ENCODE results near the gene SLC34A3.

The SLC34A3 gene

DNA sequence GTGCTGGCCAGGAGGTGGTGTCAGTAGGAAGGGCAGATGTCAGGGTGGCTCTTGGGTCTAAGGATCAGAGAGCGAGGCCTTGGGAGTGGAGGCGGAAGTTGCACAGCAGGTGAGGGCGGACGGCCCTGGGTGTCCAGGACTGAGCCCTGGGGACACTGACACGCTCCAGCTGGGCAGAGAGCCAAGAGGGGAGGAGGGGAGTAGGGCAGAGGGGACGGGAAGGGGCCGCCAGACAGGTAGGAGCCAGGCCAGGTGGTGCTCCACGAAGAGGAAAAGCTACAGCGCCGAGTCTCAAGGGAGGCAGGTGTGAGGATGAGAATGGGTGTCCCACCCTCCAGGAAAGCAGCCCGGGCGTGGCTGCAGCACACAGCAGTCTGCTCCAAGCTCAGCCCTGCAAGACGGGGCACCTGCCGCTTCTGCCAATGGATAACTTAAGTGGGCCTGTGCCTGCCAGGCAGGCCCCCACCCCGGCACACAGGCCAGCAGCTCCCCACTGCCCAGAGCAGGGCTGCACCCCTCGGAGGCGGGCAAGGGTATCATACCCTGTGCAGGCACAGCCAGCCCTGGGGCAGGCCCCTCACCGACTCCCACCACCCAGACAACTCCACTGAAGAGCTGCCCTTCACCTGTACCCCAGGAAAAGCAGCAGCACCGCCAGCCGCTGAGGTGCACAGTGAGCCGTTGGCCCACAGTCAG lies 35.0 kb upstream of the SLC34A3 start:
- no peak for DNase-seq (ENCODE audit: low spot score)

DNA sequence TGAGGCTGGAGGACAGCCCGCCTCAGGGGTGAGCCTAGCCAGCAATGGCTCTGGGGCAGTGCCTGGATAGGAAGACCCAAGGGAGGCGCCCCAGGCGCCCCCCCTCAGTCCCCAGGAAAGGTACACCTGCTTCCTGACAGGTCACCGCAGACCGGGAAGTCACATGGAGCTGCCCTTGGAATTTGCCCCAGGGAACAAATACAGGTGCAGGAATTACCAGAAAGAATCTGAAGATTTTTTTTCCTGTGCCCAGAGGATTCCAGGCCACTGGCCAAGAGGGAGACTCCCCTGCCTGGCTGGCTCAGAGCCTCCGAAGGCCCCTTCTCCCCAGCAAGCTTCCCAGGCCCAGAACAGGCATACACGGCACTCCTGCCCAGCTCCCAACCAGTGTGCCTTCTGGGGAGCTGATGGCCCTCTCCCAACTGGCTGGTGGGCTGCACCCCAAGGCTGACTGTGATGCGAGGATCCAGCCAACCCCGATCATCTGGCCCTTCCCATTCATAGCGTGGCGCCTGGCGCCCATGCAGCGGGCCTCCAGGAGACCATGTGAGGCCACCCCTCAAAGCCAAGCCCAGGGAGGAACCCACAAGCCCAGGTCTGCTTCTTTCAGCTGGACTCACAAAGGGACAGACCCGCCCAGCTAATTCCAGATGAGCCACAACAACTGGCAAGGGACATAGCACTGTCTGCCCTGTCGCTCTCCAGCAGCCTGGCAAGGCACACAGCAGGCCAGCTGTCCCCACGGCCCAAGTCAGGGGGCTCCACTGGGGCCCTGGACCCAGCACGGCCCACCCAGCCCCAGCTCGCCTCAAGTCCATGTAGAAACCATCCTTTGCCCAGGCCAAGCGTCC lies 32.4 kb upstream of the SLC34A3 start:
- no peak for DNase-seq (ENCODE audit: low spot score)

DNA sequence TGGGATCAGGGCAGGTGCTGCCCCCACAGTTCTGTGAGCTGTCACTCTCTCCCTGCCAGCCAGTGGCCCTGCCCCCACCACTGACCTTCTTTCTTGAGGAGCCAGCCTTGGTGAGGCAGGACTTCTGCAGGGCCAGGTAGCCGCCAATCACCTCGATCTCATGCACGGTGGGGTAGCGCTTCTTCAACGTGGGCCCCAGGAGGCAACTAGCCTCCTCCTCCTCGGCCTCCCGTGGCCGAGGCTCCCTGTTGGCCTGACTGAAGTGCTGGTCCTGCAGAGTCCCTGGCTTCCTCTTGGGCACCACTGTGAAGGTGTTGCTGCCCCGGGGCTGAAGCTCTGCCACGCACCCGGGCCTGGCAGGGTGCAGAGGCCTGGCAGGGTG lies 31.8 kb upstream of the SLC34A3 start:
- DNase-seq (ENCODE audit: low spot score), result no peak

DNA sequence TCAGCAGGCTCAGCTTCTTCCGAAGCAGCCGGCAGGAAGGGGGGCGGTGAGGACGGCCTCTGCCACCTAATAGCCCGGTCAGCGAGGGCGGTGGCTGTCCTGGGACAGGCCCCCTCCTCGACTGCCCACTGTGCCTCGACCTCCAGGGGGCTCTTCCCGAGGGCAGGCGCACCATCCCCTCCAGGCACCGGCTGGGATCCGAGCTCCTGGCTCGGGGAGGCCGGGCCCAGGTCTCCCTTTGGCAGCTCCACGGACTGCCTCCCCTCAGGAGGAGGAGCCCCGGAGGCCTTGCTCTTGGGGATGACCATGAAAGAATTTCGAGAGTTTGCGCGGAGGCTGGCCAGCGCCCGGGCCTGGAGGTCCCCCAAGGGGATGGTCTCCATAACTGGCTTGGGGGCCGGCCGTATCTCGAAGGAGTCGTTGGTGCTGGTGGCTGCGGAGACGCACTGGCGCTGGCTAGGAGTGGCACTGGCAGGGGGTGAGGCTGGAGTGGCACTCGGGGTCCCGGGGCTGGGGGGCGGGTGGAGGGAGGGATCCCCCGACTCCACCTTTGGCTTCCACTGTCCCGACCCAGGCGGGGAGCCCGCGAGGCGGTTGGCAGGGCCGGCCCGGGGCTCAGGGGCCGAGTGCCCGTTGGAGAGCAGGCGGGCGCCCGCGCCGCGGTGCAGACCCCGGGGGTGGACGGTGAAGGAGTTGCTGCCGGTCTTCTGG lies 31.1 kb upstream of the SLC34A3 start:
- no peak for DNase-seq (ENCODE audit: low spot score)

DNA sequence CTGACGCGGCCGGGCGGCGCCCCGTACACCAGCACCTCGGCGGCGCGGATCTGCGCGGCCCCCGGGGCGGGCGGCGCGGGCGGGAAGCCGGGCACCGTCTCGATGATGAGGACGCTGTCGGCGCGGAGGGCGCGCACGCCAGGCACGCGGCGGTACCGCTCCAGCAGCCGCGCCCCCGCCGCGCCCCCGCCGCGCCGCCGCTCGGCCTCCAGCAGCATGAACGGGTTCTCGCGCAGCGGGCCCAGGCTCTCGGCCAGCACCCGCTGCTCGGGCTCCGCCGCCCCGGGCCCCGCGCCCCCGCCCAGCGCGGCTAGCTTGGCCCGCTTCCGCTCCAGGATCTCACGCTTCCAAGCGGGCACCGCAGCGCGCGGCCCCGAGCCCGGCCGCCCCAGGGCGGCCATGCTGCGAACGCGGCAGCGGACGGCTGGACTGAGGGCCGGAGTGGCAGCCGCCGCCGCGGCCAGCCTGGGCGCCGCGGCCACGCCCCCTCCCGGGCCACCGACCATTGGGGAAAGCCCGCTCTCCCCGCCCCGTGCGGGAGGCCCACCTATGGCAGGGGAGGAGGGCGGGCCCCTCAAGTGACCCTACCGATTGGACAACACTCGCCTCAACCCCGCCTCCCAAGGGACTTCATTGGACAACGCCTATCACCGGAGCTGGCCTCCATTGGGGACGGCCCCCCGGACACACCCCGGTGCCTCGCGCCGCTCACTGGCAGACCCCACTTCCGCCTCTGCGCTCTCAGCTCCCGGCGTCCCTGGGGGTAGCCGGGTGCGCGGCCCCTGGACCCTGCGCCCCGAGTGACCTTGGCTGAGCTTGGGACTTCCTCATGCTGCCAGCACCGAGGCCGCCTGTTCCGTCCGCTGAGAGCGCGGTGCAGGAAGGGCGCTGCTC lies 30.1 kb upstream of the SLC34A3 start, which contains the start of gene TPRN:
TPRN (minus strand) TSS at position 431 of the 894 bp plus-strand sequence; CDS start at position 401, 30 bp downstream.
- DNase-seq (ENCODE audit: low spot score), result peak; percentile 99

DNA sequence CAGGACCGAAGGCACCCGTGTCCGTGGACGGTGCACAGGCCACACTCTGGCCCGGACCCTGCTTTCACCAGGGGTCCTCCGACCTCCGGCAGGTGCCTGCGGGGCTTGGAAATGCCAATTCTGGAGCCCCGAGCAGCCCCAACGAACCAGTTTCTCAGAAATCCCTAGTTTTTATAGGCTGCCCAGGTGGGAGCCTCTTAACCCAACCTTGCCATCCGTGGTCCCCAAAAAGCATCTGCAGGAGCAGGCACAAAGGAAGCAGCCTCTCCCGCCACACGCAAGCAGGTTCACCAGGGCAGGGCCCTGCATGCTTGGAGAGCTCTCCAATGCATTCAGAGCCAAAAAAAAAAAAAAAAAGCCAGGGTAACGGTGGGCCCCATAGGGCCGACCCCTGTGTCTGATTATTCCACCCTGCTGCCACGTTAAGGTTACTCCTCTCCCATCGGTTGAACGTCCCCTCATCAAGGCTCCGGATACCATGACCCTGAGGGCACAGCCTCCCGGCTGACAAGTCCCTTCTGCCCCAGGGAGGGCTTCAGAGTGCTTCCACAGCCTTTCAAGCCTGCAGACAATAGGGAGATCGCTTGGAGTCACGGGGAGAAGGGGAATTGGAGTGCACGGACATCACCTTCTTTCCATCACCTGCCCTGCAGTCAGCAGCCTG lies 29.4 kb upstream of the SLC34A3 start:
- no peak for DNase-seq (ENCODE audit: low spot score)

DNA sequence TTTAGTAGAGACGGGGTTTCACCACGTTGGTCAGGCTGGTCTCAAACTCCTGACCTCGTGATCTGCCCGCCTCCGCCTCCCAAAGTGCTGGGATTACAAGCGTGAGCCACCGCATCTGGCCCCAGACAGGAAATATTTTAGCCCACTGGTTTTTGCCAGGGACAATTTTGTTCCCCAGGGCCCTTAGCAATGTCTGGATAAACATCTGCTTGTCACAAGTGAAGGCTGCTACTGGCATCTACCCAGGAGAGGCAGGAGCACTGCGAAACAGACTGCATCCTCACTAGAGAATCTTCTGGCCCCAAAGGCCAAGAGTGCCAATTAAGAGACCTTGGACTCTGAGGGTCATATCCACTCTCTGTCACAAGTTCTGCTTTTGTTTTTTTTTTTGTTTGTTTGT lies 27.7 kb upstream of the SLC34A3 start:
- no peak for DNase-seq (ENCODE audit: low spot score)

DNA sequence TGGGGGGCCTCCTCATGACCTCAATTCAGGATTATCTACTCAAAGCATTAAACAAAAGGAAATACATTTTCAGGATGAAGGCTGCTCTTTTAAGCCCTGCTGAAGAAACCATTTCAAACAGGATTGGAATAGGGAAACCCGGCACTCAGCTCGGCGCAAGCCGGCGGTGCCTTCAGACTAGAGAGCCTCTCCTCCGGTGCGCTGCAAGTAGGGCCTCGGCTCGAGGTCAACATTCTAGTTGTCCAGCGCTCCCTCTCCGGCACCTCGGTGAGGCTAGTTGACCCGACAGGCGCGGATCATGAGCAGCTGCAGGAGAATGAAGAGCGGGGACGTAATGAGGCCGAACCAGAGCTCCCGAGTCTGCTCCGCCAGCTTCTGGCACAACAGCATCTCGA lies 26.0 kb upstream of the SLC34A3 start:
- DNase-seq (ENCODE audit: low spot score), result no peak

DNA sequence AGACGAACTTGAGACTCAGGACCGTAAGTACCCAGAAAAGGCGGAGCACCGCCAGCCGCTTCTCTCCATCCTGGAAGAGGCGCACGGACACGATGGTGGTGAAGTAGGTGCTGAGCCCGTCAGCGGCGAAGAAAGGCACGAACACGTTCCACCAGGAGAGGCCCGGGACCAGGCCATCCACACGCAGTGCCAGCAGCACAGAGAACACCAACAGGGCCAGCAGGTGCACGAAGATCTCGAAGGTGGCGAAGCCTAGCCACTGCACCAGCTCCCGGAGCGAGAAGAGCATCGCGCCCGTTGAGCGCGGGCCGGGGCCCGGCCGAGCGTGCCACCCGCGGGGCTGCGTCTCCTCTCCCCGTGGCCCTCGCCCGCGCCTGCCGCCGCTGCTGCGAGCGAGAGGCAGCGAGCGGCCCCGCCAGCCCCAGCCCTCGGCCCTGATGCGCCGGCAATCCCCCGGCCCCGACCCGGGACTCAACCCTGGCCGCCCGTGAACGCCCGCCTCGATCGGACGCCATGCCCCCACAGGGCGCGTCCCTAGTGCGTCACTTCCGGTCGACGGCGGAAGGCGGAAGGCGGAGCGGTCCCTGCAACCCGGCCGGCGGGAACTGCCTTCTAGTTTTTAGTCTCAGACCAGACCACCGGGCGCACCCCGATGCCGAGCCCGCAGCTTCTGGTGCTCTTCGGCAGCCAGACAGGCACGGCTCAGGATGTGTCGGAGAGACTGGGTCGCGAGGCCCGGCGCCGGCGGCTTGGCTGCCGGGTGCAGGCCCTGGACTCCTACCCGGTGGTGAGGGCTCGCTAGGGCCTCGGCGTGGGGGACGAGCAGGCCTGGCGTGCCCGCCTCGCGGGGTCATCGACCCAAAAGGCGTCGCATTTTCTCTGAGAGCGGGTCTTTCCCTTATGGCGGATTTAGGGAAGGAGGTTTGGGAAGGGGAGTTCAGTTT lies 25.3 kb upstream of the SLC34A3 start, which contains the start of the genes NDOR1 and TMEM203:
NDOR1 (plus strand) TSS at position 575 of the 944 bp plus-strand sequence; CDS start at position 653, 78 bp downstream.
TMEM203 (minus strand) TSS at position 523 of the 944 bp plus-strand sequence; CDS start at position 289, 234 bp downstream.
- DNase-seq (ENCODE audit: low spot score), result peak; percentile 93

DNA sequence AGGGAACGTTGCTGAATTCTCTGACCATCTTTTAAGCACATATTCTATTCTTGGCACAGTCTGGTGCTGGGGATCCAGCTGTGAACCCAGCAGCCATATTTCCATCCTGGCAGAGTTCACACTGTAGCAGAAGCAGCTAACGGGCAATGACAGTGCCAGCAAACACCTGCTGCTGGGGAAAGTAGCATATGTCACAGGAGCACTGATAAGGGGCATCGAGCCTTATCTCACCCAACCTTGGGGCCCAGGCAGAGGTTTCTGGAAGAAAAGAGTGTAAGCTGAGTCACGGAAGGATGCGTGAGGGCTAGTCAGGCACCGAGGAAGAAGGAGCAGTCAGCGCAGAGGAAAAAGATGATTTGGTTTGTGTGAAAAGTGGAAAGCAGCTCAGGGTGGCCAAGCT lies 24.1 kb upstream of the SLC34A3 start:
- peak; percentile 67 for DNase-seq (ENCODE audit: low spot score)

DNA sequence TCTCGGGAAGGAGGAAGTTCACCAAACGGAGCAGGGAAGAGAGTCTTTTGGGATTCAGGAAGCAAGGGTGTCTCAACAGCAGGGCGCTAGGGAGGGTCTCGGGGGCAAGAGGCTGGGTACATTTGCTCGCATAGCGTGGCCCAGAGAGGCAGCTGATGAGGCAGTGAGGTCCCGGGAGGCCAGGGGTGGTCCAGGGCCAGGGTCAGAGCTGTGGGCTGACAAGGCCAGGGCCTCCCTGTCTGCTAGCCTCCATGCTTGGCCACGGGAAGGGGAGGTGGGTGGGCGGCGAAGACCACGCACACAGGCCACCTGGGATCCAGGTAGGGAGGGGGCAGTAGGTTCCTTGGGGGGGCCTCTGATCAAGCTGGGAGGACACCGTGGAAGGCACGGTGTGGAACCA lies 19.2 kb upstream of the SLC34A3 start:
- DNase-seq (ENCODE audit: low spot score), result no peak

DNA sequence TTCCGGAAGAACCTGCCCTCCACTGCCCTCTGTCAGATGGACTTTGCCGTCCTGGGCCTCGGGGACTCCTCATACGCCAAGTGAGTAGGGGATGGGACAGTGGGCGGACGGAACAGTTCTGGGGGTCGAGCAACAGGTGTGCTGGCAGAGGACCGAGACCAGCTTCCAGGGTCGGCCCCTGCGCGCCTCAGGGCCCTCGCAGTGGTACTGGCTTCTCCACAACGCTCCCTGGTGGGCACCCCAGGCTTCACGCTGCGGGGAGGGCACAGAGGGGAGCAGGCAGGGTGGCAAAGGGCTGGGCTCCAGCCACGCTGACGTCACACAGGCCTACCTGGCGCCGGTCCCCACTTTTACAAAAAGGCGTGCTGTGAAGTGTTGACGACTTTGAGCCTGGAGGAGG lies 18.2 kb upstream of the SLC34A3 start:
- DNase-seq (ENCODE audit: low spot score), result no peak

DNA sequence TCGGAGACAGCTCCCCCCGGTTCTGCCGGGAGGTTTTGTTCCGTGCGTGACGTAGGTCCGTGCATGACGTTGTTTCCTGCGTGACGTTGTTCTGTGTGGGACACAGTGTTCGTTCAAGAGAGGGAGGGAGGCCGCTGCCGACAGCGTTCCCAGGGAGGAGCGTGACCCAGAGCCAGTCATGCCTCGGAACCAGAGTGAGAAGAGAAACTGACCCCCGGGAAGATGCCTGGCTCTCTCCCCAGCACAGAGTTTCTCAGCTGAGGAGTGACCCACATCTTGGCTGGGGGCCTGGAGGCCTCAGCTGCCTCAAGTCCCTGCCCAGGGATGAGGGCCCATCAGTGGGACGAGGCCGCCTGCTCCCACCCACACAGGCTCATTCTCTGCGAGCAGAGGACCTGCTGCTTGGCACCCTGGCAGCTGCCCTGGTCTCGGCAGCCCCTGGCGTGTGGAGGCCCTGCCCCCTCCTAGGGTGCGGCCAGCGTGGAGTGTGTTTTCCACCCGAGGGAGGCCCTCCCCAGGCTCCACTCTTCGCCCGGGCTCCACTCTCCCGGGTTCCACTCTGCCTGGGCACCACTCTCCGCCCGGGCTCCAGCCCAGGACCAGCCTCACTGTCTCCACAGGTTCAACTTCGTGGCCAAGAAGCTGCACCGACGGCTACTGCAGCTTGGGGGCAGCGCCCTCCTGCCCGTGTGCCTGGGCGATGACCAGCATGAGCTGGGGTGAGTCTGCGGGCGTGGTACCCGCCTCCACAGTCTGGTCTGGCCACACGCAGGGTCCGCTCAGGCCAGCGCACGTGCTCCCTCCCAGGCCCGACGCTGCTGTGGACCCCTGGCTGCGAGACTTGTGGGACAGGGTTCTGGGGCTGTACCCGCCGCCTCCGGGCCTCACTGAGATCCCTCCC lies 17.3 kb upstream of the SLC34A3 start:
- peak; percentile 39 for DNase-seq (ENCODE audit: low spot score)

DNA sequence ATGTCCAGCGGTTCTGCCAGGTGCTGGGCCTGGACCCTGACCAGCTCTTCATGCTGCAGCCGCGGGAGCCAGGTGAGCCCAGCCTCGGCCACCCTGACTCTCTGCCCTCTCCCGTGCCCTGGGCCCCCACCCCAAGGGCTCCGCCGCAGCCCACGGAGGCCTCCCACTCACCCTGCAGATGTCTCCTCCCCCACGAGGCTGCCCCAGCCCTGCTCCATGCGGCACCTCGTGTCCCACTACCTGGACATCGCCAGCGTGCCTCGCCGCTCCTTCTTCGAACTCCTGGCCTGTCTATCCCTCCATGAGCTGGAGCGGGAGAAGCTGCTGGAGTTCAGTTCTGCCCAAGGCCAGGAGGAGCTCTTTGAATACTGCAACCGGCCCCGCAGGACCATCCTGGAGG lies 16.1 kb upstream of the SLC34A3 start:
- no peak for DNase-seq (ENCODE audit: low spot score)

DNA sequence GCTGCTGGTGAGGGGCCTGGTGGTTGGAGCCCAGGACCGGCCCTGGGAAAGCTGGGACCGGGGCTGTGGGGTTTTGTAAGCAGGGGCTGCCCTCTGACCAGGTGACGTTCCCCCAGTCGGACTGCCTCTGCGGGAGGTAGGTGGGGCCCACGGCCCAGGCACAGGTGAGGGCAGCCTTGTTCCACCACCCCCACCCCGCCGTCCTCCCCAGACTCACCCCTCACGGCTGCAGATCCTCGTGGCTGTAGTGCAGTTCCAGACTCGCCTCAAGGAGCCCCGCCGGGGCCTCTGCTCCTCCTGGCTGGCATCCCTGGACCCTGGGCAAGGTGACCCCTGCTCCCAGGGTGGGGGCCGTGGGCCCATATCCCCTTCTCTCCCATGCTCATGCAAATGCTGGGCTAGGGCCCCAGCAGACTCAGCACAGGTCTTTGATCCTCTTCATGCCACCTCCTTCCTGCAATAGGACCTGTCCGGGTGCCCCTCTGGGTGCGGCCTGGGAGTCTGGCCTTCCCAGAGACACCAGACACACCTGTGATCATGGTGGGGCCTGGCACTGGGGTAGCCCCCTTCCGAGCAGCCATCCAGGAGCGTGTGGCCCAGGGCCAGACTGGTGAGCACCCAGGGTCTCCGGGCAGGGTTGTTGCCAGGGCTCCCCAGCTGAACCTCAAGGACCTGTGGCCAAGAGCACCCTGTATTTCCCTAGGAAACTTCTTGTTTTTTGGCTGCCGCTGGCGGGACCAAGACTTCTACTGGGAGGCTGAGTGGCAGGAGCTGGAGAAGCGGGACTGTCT lies 15.3 kb upstream of the SLC34A3 start:
- DNase-seq (ENCODE audit: low spot score), result no peak

DNA sequence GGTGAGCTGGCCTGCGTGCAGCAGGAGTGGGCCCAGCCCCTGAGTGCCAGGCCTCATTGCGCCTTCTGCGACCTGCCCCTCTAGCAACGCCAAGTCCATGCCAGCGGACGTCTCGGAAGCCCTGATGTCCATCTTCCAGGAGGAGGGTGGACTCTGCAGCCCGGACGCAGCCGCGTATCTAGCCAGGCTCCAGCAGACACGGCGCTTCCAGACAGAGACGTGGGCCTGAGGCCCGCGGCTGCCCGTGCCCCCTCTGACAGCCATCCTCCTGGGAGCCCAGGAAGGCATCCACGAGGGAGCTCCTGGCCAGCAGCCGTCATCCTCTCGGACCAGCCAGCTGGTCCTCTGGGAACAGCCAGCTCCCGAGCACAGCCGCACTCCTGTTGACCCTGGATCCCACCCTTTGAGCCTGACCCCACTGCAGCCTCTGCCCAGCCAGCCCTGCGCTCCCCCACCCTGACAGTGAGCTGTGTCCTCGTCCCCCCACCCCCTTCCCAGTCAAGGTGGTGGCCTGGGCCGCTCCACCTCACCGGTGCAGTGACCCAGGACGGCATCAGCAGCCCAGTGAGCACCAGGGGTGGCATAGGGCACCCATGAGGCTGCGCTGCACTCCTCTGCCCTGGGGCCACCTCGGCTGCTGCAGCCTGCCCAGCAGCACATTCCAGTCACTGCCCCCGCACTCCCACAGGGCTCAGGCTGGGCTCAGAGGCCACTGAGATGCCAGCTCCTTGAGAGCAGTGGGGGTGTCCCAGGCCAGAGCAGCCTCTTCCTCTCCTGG lies 14.3 kb upstream of the SLC34A3 start:
- DNase-seq (ENCODE audit: low spot score), result no peak
